ENCODE measurements around the gene TMEM106C.

GRCh38 chr12:48009471-48009870 lies 46.1 kb downstream of the TMEM106C start:
- TF ChIP-seq CHD4 (IDR thresholded peaks at IDR 0.05) (no peak), CTCF (IDR thresholded peaks at IDR 0.05 in 2 of 3, conservative IDR thresholded peaks at IDR 0.05 in 1 of 3; ENCODE audit: control insufficient read depth in 2 of 3, extremely low read depth in 1 of 3, insufficient read depth in 1 of 3, low read depth in 3 of 3, low read length in 3 of 3) (no peak), KAT2A (conservative IDR thresholded peaks at IDR 0.05; ENCODE audit: control insufficient read depth, low read depth, low read length) (no peak), MYC (IDR thresholded peaks at IDR 0.05; ENCODE audit: insufficient read depth, insufficient read length, insufficient replicate concordance, low read length, severe bottlenecking) (no peak), ZNF274 (IDR thresholded peaks at IDR 0.05; ENCODE audit: insufficient read depth, insufficient read length) (no peak), TAF1 (IDR thresholded peaks at IDR 0.05; ENCODE audit: borderline replicate concordance, low read depth, low read length) (no peak), REST (IDR thresholded peaks at IDR 0.05; ENCODE audit: low read depth, low read length) (no peak), RFX5 (IDR thresholded peaks at IDR 0.05; ENCODE audit: low read depth, low read length) (no peak), EED (IDR thresholded peaks at IDR 0.05; ENCODE audit: low read depth) (no peak), NRF1 (conservative IDR thresholded peaks at IDR 0.05; ENCODE audit: low read depth, low read length) (no peak), POLR2A (IDR thresholded peaks at IDR 0.05; ENCODE audit: low read depth, low read length) (no peak), PRDM15 (CRISPR knock-in tag; IDR thresholded peaks at IDR 0.05) (no peak), HDGF (IDR thresholded peaks at IDR 0.05) (no peak)

All from GM12878 (cell line).